A673 (cell line): ENCODE data around the gene PEAK3.

Experiments used
- EZH2 ChIP-seq: fragments of 200-600 bp; sonication (generic); IDR thresholded peaks from 2 replicates; pipeline ENCODE4 v1.6.1; 2017; ENCODE audit warnings: borderline replicate concordance, low read depth, mild to moderate bottlenecking, mixed read lengths, antibody characterized with exemption, low read length; ENCODE audit not compliant: poor library complexity, severe bottlenecking
- TF ChIP-seq, protein P1 (sequence below): fragments of 300-800, 200-600 bp; sonication (generic); conservative IDR thresholded peaks from 2 replicates; pipeline ENCODE4 v1.5.1; 2017; ENCODE audit warnings: low read depth, mild to moderate bottlenecking, antibody characterized with exemption, low read length, moderate library complexity, mixed read lengths

DNA sequence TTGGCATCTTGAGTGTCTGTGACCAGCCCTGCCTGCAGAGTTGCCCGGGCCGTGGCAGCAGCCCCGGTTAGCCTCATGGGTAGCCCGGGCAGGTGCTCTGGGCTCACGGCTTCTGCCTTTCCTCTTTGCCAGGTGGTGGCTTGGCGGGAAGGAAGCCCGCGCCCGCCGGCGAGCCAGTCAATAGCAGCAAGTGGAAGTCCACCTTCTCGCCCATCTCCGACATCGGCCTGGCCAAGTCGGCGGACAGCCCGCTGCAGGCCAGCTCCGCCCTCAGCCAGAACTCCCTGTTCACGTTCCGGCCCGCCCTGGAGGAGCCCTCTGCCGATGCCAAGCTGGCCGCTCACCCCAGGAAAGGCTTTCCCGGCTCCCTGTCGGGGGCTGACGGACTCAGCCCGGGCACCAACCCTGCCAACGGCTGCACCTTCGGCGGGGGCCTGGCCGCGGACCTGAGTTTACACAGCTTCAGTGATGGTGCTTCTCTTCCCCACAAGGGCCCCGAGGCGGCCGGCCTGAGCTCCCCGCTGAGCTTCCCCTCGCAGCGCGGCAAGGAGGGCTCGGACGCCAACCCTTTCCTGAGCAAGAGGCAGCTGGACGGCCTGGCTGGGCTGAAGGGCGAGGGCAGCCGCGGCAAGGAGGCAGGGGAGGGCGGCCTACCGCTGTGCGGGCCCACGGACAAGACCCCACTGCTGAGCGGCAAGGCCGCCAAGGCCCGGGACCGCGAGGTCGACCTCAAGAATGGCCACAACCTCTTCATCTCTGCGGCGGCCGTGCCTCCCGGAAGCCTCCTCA is 55.7 kb downstream of the PEAK3 start:
- TF ChIP-seq, protein P1, sequence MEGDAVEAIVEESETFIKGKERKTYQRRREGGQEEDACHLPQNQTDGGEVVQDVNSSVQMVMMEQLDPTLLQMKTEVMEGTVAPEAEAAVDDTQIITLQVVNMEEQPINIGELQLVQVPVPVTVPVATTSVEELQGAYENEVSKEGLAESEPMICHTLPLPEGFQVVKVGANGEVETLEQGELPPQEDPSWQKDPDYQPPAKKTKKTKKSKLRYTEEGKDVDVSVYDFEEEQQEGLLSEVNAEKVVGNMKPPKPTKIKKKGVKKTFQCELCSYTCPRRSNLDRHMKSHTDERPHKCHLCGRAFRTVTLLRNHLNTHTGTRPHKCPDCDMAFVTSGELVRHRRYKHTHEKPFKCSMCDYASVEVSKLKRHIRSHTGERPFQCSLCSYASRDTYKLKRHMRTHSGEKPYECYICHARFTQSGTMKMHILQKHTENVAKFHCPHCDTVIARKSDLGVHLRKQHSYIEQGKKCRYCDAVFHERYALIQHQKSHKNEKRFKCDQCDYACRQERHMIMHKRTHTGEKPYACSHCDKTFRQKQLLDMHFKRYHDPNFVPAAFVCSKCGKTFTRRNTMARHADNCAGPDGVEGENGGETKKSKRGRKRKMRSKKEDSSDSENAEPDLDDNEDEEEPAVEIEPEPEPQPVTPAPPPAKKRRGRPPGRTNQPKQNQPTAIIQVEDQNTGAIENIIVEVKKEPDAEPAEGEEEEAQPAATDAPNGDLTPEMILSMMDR, result no peak
- no peak for TF ChIP-seq EZH2
